ENCODE results near the gene ATP2B1. TPM values are rescaled to one million over a fixed set of nuclear protein-coding genes. Genes with fewer than 3 reads are reported as not detected.

Gene ATP2B1
- total RNA-seq (2022; extraction: Qiagen RNA extraction; ENCODE audit: low read depth), result 64.7 to 86.8 TPM (median 73.5 TPM) in 5 replicates

DNA sequence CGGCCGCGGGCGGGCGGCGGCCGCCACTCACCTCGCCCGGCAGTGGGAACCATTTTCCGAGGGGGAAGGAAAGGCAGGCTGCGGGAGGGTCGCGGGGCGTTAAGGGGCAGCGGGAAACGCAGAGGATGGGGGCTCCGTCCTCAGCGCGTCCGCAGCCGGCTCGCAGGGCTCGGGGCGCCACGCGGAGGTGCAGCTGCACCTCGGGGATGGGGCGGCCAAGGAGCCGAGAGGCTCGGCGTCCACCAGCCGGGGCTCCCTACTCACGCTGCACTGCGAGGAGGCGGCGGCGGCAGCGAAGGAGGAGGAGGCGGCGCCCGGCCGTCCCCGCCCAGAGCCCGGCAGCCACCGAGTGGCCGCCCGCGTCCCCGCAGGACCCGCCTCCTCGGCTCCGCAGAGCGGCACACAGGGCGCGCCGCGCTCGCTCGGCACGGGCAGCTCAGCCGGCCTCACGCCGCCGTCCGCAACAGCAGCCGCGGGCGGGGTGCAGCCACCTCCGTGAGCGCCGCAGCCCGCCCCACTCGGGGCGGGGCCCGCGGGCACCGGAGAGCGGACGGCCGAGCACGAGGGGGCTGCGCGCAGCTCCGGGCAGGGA lies at the start of gene ATP2B1:
ATP2B1 (minus strand) TSS at position 274 of the 592 bp plus-strand sequence. CDS start 52,952 bp downstream, outside the sequence.

Other genes starting within 250 kb of the ATP2B1 start
- 3.6 to 6.8 TPM (median 5.5 TPM) in 5 replicates for gene GALNT4, start 184.0 kb downstream of the ATP2B1 start, total RNA-seq (2022; extraction: Qiagen RNA extraction; ENCODE audit: low read depth)
- gene POC1B, start 182.8 kb downstream of the ATP2B1 start, total RNA-seq (2022; extraction: Qiagen RNA extraction; ENCODE audit: low read depth), result 9.8 to 13.2 TPM (median 12.7 TPM) in 5 replicates